SKM-1 treated with dmso at 0.1 percent for 144 hours (cell line): ENCODE data around the gene PAN3.
A peak's percentile ranks its signal among the peaks of the same experiment; 100 is the strongest.

Source experiments
- DNase-seq: peaks from one replicate; lab custom pipeline; 2025; ENCODE audit not compliant: unreplicated experiment; lab: John Stamatoyannopoulos, UW

The PAN3 gene

DNA sequence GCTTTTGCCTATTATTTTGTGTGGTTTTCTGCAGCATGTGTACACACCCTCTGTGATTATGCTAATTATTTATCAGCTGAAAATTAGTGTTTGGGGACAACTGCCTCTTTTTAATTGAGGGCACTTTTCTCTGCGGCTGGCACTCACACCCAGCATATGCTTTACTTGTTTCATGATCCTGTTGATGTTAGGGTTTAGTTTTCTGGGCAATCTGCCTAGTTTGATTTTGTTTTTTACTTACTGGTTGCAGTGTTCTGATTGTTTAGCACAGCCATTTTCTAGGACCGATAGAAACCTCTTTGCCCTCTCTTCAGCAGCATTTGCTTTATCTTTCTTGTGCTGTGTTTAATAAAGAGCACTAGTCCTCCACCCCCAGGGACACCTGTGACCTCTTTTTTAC, 161.6 kb downstream of the PAN3 start:
- DNase-seq = no peak

DNA sequence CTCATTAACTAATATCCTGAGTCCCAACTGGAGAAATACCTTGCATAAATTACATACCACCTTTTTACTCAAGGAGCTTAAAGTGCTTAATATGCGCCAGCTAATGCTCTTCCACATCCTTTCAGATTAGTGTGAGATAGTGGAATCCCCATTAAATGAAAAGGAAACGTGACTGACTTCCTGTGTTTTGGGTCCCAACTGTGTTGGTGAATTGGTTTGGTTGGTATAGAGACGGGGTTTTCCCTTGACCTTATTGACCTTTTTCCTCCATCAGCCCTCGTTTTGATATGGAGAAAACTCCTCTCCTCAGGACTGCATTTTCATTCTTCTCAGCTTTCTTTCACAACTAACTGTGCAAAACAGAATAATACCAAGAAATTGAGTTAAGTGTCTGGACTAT, 163.5 kb downstream of the PAN3 start:
- DNase-seq = no peak

DNA sequence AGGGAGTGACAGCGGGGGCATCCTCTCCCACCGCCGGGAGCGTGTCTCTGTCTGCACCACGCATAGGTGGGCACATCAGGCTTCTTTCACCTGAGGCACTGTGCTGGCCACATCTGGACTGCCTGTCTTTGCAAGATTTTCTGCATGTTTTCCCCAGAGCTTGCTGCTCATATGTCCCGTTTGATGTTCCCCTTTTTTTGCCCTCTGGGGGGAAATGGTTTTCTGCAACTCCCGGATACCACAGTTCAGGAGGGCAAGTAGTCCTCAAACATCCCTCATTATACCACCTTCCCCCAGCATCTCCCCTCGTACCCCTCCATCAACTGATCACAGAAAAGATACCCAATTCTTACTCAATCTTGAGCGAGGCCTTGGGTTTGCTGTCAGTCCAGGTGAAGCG, 168.0 kb downstream of the PAN3 start:
- DNase-seq = no peak

DNA sequence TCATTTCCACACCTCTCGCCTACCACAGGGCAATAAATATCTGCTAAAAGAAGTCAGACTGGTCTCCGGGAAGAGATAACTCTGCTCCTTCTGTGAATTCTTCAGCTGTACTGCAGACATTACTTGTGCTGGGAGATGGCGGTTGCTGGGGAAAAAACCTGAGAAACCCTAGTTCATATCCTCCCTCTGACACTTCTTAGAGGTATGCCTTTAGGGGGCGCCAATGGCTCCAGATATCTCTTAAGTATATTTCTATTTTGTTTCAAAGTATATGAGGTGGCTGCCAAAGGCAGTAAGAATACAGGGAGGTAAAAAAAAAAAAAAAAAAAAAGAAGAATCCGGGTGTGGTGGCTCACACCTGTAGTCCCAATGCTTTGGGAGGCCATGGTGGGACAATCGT, 175.2 kb downstream of the PAN3 start:
- peak; percentile 8 for DNase-seq

DNA sequence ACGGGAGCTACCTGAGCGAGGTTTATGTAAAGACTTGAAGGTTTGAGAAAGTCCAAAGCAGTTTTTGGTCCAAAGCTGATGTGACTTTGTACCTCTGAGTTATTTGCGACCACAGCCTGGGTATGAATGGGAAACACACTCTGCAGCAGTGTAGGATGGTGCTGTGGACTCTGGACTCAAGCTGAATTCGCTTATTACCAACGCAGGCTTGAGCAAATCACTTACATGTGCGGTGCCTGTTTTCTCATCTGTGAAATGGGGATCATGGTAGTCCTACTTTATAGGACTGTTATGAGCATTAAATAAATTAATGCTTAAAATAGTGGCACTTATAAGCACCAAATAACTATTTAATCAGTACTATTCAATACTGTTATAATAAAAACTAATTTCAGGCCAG, 176.5 kb downstream of the PAN3 start:
- DNase-seq = no peak

DNA sequence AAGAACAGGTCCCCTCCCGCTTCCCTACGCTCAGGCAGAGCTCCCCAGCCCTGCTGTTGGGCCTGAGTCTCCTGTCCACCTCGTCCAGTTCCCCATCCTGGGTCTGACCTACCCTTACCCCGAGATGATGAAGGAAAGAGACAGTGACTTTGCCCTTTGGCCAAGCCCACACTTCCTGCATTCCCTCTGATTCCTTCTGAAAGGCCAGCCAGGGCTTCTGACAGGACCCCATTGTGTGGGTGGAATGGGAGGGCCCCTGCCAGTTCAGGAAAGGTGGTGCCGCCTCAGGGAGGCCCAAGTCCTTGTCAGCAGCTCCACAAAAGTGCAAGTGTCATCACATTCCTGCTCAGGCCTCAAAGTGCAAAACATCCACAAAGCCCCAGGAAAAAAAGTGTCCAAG, 177.8 kb downstream of the PAN3 start:
- DNase-seq = no peak

DNA sequence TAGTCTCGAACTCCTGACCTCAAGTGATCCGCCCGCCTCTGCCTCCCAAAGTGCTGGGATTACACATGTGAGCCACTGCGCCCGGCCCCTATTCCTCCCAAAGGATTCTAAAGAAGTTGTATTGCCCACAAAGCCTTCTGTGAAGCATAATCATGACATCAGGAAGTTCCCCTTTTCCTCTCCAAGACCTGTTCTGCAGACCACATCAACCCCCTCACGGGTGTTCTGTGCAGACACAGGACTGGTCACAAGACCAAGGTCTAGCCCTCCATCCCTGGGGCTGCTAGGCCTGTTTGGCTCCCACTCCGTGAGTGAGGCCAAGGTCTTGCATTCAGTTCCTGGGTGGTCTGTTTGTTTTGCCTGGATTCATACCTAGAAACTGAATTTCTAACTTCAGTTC, 178.5 kb downstream of the PAN3 start:
- DNase-seq = peak; percentile 9

DNA sequence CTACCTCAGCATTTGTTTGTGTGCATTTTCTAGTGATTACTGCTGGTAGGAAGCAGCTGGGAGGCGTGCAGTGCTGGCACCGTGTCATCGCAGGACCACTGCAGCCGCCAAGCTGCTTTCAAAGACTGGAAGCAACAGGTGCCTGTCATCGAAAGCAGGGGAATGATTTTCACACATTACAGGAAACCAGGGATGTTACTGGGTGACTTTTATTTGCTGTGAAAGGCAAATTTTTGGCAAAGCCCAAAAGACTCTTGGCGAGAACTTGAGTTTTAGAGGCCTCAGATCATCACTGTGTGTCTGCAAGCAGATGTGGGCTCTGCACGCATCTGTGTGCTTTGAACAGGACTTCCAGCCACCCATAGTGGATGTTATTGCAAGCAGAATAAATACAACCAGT, 180.2 kb downstream of the PAN3 start:
- no peak for DNase-seq

DNA sequence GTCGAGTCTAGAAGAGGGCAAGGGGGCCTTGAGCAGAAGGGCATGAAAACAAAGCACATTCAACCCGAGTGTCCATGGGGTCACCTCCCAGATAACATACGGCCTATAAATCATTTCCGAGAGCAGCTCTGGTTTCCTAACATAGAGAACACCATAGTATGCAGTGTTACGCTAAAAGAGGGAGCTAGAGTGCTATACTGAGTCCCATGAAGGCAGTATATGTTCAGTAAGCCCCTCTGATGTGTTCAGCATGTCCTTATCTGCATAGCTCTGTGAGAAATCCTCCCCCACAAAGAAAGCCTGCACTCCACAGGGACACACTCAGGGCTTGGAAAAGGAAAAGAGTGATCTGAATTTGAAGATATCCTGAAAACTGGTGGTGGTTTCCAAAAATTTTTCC, 181.2 kb downstream of the PAN3 start:
- no peak for DNase-seq

DNA sequence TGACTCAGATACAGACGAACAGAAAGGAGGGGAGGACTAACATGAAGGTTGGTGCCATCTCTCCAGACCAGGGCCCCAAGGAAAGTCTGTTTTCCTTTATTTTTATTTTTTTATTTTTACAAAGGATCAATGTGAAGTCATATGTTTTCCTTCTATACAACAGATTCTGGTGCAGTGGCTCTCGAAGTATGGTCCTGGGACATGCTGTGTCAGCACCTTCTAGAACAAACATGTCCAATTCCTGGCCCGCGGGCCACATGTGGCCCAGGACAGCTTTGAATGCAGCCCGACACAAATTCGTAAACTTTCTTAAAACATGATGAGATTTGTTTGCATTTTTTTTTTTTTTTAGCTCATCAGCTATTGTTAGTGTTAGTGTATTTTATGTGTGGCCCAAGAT, 181.9 kb downstream of the PAN3 start:
- no peak for DNase-seq

DNA sequence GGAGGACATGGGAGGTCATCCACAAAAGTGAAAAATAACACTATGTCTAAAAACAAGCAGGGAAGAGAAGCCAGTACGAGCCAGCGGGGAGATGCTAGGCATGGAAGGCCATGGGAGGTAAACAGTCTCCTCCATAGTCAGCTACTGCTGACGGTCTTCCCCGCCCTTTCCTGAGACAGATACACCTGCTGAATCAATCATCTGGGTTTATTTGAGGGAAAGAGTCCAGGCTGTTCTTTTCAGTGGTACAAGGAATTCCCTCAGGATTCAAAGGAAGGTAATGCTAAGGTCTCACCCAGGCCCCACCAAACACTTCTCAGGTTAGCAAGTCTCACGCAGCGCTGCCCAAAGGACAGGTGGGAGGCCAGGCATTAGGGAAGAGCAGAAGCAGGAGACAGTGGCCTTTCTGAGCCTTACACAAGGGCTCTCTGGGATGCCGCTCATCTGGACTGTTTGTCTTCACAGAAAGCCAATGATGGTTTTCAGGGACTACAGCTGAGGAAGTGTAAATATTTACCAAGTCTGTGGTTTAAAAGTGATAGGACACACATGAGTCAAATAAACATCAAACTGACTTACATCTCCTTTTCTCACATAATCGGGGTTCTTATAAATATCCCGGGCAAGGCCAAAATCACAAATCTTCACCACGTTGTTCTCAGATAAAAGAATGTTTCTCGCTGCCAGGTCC, 182.7 kb downstream of the PAN3 start:
- no peak for DNase-seq

DNA sequence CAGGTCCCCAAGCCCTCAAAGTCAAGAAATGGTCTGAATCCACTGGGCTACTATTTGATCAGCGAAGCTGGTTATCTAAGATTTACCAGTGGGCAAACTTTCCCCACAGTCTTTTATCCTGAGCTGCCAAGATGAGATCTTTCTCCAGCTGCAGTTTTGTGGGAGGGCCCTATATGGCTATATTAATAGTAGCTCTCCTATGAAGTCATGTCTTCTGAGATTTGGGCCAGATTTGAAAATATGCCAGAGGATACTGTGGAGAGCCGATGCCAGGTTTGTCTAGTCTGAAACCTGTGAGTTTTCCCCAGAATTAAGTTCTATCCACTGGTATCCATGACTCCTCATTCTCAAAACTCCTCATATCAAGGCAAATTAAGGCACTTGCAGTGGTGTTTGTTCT, 183.4 kb downstream of the PAN3 start:
- DNase-seq = no peak

DNA sequence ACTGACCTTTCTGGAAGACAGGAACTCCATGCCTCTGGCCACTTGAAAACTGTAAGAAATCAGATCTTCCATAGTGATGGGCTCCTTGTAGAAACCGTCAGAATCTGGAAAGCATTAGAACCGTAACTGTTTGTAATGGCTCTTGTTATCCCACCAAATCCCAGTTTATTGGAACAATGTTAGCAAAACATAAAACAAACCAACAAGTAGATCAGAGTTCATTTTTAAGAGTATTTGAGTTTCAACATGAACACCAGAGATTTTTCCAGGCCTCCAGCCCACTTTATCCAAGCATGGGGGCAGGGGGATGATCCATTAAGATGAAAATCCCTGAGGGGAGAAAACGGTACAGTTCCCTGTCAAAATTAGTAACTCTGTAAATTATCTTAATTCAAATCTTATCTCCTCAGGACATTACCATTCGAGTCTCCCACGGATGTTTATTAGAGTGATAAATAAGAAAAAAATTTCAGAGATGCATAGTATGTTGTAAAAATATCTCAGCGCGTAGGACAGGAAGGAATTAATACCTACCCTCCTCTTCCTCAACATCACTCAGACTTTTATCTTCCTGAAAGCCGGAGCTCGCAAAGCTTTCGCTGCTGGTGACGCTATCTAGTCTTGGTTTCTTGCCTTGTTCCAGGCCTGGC, 184.0 kb downstream of the PAN3 start:
- no peak for DNase-seq

DNA sequence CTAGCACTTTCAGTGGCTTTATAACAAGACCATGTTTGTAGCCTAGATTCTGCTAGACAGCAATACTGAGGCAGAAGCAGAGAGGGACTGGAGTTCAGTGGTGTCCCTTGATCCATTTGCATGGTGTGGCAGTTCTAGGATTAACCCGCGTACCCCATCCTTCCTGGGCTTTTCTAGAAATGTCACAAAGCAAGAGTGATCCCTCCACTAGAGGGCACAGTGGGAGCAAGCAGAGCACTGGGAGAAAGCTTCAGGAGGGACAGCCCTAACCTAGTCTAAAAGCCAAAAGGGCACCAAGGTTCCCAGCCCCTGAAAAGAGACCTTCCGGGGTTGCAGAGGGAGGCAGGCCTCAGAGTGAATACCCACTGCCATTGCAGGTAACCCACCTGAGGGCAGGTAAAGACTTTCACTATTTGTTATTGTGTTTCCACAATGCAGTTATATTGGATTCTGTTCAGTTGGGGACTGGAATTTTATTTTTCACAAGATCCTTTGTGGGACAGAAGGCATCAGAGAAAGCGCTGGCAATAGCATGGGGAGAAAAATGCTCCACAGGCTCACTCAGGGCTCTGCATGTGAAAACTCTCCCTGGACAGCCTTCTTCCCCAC, 185.9 kb downstream of the PAN3 start:
- DNase-seq = peak; percentile 75

DNA sequence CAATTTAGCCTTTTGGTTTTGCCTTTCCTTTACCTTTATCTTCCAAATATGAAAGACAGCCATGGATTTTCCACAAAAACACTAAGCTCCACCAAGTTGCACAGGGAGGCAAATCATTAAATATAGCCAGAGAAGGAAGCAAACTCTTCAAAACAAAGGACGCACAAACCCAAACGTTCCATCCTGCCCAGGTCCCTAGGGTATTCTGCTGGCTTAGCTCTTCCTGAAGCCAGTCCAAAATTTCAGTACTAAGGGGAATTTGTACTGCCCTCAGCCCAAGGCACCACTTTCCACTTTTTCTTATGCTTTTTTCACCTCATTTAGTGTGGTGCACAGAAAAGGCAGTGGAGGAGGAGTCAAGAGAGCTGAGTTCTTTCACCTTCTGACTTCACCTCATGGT, 186.7 kb downstream of the PAN3 start:
- no peak for DNase-seq

DNA sequence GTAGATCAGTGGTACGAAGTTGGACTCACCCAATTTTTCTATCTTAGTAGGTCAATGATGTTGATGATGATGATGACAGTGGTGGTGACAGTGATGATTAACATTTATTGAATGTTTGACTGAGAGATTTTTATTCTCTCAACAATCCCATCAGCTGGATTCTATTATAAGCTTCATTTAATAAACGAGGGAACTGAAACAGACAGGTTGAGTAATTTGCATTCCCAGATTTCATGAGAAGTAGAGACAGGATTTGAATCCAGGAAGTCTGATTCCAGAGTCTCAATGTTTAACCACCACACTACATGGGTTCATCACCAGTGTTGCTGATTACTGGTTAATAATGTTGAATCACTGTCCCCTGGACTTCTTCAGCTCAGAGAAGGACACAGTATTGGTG, 187.7 kb downstream of the PAN3 start:
- DNase-seq = no peak

DNA sequence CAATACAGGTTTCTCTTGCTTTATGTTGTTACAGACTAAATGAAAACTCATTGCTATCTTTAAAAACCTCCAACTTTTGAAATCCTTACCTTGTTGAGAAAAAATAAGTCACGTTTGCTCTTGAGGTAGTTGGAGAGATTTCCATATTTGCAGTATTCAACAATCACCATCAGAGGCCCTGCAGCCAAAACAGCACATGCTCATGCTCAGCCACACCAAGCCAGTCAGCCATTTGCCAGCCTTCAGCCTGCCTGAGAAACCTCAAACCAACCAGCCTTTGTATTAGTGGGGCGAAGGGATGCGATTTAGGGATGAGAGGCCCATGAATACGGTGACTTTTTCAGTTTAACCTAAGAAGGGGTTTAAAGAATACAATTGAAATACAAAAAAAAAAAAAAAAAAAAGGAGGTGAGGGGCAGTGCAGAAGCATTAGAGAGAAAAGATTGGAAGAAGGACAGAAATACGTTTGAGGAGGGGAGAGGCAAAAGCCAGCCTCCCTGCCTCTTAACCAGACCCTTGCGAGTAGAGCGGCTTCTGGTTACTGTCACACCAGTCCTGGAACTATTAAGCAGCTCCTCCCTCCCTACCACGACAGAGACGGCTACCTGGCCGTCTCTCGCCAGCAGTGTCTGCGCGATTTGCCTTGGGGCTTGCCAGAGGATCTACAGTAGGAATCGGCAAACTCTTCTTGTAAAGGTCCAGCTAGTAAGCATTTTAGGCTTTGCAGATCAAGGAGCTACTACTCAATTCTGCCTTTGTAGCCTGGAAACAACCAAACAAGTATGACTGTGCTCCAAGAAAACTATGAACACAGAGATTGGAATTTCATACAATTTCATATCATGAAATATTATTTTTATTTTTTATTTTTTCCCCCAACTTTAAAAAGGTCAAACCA, 189.3 kb downstream of the PAN3 start:
- DNase-seq = no peak

DNA sequence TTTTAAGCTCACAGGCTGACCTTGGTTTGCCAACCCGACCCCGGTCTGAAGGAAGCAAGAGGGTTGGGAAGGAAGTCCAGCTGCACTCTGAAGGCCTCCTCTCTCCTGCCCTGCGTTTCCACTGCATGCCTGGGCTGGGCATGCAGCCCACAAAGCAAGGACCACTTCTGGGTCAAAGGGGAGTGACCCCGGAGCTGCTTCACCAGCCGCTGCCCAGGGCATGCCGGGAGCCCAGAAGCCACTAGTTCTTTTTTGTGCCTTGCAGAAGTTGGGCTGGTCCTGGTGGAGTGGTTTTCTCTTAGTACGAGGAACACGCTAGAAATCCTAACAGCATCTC, 189.9 kb downstream of the PAN3 start:
- no peak for DNase-seq

DNA sequence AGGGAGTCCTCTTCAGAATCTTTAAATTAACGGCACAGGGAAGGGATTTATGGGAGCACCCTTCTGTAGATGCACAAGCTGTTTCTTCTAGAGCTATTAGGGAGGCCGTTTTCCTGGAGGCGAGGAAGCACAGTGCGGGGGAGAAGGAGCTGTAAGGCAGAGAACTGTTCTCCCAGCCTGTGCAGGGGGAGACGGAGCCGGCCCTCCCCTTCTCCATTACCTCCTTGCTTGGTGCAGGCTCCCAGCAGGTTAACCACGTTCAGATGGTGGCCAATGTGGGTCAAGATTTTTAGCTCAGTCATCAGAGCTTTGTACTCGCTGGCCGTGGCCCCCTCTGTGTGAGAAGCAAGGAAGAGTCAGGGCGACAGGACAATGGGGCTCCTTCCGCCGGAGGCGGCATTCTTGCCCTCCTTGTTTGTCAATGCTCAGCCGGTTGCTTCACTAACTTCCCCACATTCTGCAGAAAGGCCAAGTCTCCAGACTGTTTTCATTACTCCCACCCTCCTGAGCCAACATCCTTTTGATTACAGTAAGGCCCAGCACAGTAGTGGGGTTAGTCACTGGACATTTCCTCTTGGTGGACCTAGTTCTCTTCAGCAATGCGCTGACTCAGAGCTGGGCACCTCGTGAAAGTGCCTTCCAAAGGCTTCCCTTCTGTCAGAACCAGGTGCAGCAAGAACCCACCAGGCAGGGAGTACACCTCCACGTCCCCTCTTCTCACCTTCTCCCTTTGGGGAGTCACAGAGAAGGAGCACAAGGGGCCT, 191.2 kb downstream of the PAN3 start:
- no peak for DNase-seq

DNA sequence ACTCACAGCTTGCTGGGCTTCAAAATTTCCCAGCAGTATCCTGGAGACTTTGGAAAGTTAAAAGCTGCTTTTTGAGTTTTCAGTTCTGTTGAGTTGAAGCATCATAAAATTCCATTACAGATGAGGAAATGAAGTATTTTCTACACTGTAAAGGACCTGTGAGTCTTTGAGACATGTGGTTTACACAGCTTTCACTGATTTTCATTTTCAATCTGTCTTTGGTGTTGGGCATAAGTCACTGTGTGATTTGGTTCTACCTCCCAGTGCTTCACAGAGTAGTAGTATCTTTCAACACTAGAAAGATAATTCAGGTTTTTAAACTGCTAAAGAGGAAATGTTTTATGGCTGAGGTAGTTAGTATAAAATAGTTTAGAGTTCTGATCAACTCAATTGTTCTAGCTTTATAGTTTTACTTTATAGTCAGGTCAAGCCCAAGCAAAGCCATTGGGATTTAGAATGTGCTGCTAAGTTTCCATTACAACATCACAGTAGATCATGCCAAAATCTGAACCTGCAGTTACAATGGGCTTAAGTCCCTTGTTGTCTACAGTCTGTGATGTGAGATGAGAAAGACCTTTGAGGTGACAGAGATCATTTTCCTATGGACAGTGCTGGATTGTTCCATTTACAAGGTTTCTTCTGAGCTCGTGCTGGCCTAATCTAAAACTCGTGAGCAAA, 195.0 kb downstream of the PAN3 start:
- DNase-seq = no peak
